HFF-Myc (cell line): Measurements from ENCODE around the gene SRSF9.
"Not testable (repeated sequence)": the region's sequence is repeated elsewhere in the genome, so short reads cannot be mapped to it uniquely, and the experiment has no call there.

Source experiments
- DNase-seq: peaks from one replicate; pipeline ENCODE4 v3.0.0-alpha.2; 2011; ENCODE audit warnings: low read depth; ENCODE audit errors: extremely low read depth
- H3K4me3 ChIP-seq: replicated peaks from 2 replicates; pipeline ENCODE4 v1.5.1; 2011; ENCODE audit warnings: low read depth, mild to moderate bottlenecking, control low read depth, low read length
- TF ChIP-seq, protein P1 (sequence below): IDR thresholded peaks from 2 replicates; pipeline ENCODE4 v1.5.1; 2012; ENCODE audit warnings: mild to moderate bottlenecking, low read depth, low read length, control low read depth; ENCODE audit errors: missing control alignments

The SRSF9 gene

DNA sequence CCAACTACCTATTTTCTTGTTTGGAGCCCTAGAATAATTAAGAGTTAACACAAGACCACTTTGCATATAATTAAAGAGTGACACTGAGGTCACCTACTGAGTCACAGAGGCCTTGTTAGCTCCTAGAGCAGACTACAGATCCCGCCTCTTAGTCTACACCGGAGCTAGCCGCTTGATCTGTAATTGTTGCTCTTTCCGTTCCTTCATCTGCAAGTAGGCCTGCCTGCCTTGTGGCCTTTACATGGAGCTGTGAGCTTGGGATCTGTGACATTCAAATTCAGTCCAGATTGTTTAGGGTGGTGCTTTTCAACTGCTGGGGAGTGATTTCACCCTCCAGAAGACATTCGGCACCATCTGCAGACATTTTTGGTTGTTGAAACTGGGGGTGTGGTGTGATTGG lies 20.8 kb upstream of the SRSF9 start:
- H3K4me3 ChIP-seq, result no peak overlapping the region
- TF ChIP-seq, protein P1, sequence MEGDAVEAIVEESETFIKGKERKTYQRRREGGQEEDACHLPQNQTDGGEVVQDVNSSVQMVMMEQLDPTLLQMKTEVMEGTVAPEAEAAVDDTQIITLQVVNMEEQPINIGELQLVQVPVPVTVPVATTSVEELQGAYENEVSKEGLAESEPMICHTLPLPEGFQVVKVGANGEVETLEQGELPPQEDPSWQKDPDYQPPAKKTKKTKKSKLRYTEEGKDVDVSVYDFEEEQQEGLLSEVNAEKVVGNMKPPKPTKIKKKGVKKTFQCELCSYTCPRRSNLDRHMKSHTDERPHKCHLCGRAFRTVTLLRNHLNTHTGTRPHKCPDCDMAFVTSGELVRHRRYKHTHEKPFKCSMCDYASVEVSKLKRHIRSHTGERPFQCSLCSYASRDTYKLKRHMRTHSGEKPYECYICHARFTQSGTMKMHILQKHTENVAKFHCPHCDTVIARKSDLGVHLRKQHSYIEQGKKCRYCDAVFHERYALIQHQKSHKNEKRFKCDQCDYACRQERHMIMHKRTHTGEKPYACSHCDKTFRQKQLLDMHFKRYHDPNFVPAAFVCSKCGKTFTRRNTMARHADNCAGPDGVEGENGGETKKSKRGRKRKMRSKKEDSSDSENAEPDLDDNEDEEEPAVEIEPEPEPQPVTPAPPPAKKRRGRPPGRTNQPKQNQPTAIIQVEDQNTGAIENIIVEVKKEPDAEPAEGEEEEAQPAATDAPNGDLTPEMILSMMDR, result no peak
- no peak for DNase-seq

DNA sequence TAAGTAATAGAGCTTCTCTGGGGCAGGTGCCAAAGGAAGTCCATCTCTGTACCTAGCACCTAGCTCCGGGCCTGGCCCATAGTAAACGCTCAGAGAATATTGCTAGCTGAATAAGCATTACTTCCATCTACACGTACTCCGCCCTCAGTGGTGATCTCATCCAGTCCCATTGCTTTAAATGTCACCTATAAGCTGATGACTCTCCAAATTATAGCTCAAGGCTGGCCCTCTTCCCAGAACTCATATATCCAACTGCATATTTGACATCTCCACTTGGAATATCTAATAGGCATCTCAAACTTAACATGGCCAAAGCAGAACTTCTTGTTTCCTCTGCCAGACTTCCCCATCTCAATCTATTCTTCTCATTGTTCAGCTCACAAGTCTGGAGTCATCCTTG lies 19.5 kb upstream of the SRSF9 start:
- DNase-seq, result no peak
- TF ChIP-seq, protein P1, result no peak
- no peak overlapping the region for H3K4me3 ChIP-seq

DNA sequence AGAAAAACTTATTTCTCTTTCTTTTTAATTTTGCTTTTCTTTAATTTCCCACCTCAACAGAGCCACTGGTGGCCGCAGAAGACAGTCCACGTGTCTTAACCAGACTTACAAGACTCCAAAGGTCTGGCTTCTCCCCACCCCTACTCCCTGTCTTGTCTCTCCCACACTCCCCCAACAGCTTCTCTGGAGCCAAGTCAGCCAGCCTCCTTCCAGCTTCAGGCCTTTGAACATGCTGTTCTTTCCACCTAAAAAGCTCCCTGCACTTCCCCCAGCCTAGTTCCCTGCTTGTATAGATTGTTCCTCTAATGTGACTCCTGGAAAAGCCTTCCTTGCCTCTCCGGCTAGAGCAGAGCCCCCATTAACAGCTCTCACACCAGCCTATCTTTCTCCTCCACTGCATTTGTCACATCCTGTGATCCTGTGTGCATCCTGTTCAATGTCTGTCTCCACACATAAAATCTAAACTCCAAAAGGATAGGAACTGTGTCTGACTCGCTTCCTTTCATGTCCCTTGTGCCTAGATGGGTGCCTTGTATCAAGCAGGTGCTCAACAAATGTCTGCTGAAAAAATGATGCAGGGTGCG lies 18.6 kb upstream of the SRSF9 start:
- TF ChIP-seq, protein P1, result no peak

DNA sequence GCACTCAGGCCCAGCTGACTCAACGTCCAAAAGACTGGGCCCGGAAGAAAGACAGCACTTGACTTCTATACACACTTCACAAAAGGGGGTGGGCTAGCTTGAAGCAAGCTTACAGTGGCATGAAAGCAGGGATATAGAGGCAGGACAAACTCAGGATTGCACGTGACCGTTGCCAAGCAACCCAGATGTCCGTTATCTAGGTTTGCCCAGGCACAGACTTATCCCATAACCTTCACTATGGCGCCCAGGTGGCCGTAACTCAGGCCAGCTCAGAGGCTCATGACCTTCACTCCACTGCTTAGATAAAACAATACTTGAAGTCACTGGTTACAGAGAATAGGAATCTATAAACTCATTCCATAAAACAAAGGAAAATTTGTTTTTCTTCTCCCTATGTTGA lies 18.0 kb upstream of the SRSF9 start:
- H3K4me3 ChIP-seq, DNase-seq: not testable (repeated sequence)

More for the DNA sequence above, 18.6 kb upstream of the SRSF9 start:
- no peak for DNase-seq
- no peak overlapping the region for H3K4me3 ChIP-seq

DNA sequence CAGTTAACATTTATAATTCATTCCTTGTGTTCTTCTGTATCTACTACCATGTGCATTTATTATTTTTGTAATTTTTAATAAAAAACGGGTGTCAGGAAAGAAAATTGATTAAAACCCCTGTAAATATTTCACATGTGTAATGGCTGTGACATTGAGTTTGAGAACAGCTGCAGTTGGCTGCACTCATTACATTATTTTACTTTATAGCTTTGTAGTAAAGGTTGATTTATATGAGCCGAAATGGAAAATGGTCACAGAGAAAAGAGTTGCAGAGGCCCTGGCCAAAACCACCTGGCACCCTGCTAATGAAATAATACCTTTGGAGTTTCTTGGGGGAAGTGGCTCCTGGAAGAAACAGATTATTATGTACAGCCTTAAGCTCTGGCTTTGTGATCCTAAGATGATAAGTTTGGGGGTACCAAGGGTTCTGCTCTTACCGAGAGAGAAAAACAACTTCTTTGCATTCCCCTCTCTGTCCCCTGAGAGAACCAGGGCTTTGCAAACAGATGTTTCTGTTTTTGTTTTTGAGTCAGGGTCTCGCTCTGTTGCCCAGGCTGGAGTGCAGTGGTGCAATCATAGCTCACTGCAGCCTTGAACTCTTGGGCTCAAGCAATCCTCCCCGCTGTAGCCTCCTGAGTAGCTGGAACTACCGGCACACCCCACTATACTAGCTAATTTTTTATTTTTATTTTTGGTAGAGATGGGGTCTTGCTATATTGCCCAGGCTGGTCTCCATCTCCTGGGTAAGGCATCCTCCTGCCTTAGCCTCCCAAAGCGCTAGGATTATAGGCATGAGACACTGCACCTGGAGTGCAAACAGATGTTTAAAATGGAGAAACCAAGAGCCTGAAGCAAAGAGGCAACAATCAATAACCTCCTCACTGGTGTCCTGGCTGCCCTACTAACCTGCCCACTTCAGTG lies 16.7 kb upstream of the SRSF9 start:
- no peak for DNase-seq
- TF ChIP-seq, protein P1, result no peak
- no peak overlapping the region for H3K4me3 ChIP-seq

DNA sequence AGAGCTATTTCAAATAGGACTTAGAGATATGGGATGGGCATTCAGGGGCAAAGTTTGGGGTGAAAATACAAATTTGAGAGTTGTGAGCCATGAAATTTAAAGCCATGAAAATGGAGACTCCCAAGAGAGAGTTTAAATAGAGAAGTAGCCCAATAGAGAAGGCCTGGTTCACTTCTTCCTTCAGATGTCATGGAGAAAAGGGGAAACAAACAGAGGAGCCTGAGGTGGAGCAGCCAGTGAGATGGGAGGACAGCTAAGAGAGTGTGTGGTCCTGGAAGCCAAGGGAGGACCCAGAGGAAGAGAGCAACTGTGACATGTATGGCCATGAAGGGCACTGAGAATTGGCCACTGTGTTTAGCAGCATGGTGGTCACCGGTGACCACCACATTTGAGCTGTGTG lies 14.1 kb upstream of the SRSF9 start:
- no peak for DNase-seq
- TF ChIP-seq, protein P1, result no peak
- no peak overlapping the region for H3K4me3 ChIP-seq

DNA sequence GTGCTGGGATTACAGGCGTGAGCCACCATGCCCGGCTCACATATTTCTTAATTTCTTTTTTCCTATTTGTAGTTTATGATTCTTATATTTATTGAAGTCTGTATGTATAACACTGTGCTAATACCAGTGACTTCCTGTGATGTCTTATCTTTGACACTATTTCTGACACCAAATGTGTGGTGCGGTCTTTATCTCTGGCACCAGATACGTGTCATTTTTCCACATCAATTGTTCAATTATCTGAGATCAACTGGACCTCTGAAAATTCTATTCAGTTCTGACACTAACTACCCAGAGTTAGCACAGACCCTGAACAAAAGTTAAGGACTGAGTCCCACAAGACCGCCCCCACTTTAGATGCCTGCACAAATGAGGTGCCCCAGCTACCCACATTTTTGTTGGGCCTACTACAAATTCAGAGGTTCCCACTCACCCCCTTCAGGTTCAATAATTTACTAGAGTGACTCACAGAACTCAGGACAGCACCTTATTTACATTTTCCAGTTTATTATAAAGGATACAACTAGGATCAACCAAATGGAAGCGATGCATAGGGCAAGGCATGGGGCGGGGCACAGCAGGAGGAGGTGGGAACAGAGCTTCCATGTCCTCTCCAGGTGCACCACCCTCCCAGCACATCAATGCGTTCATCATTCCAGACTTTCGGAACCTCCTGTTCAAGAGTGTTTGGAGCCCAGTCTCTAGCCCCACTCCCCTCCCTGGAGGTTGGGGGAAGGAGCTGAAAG lies 11.6 kb upstream of the SRSF9 start:
- TF ChIP-seq, protein P1, result no peak
- no peak overlapping the region for H3K4me3 ChIP-seq
- DNase-seq, result no peak
